NCI-H82 (cell line): Measurements from ENCODE around the gene EBI3.
A peak's percentile ranks its signal among the peaks of the same experiment; 100 is the strongest.
"Not testable (repeated sequence)": the region's sequence is repeated elsewhere in the genome, so short reads cannot be mapped to it uniquely, and the experiment has no call there.

Experiments
- DNase-seq: peaks from one replicate; lab custom pipeline; 2025; lab: John Stamatoyannopoulos, UW

Gene EBI3

GRCh38 chr19:4278419-4279266 lies 49.3 kb downstream of the EBI3 start, which contains the start of gene SHD:
SHD (plus strand) TSS chr19:4279266; CDS start chr19:4280064, 798 bp downstream.
- DNase-seq: peak; percentile 19

- no peak for DNase-seq
Measured at GRCh38 chr19:4279267-4279529, 49.9 kb downstream of the EBI3 start.

GRCh38 chr19:4279530-4280422 lies 50.5 kb downstream of the EBI3 start:
- no peak for DNase-seq

DNA sequence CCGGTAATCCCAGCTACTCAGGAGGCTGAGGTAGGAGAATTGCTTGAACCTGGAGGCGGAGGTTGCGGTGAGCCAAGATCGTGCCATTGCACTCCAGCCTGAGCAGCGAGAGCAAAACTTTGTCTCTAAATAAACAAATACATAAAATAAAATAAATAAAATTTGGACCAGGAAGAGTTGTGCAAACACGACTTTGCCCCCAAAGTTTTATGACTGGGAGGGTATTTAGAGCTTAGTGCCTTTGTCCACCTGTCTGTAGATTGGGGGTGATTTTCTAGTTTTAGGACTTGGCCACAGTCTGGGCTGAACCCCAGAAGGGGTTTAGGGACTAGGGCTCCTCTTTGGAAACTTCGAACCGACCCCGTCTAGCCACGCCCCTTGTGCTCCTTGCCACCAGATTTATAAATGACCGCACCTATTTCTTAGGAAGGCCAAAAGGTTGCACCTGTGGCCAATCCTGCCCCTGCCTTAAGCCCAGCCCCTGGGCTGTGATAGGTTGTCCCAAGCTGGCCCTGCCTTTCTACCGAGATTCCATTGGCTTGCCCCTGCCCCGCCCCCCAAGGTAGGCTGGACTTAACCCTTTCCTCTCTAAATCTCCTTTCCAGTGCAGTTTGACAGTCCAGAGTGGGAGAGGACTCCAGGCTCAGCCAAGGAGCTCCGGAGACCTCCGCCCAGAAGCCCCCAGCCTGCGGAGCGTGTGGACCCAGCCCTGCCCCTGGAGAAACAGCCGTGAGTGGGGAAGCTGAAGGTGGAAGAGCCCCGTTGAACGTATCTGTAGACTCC lies 55.0 kb downstream of the EBI3 start:
- DNase-seq: peak; percentile 85

- no peak for DNase-seq
Measured at GRCh38 chr19:4284974-4285373, 55.7 kb downstream of the EBI3 start.

GRCh38 chr19:4286141-4286540 lies 56.8 kb downstream of the EBI3 start:
- not testable (repeated sequence) for DNase-seq
